Esophagus squamous epithelium (tissue), 5 donors: Measurements from ENCODE around the gene CPED1. TPM values are rescaled to one million over a fixed set of nuclear protein-coding genes. Genes with fewer than 3 reads are reported as not detected.
"Not testable (repeated sequence)": the region's sequence is repeated elsewhere in the genome, so short reads cannot be mapped to it uniquely, and the experiment has no call there.

Experiments
- DNase-seq: peaks from one replicate; lab custom pipeline; 2025; lab: John Stamatoyannopoulos, UW
- H3K27ac ChIP-seq, 4 donors: fragments of 200-600 bp; sonication (generic); one replicate each; pipeline ENCODE4 v1.5.1; 2016 to 2019; ENCODE audit warnings: mild to moderate bottlenecking in 1 of 4
- H3K27me3 ChIP-seq, 4 donors: fragments of 200-600 bp; sonication (generic); 1 replicate in 3 of 4; 2 replicates in 1 of 4; pipeline versions ENCODE4 v1.5.1 to v1.6.0; 2017 to 2021; ENCODE audit warnings: antibody characterized with exemption in 1 of 4
- H3K36me3 ChIP-seq, 3 donors: fragments of 200-600 bp; sonication (generic); one replicate each; pipeline ENCODE4 v1.5.1; 2016 to 2019
- H3K4me1 ChIP-seq, 3 donors: fragments of 200-600 bp; sonication (generic); one replicate each; pipeline ENCODE4 v1.5.1; 2017 to 2019
- H3K4me3 ChIP-seq, 4 donors: fragments of 200-600 bp; sonication (generic); 1 replicate in 3 of 4; 2 replicates in 1 of 4; pipeline ENCODE4 v1.5.1; 2016 to 2019; ENCODE audit warnings: mild to moderate bottlenecking in 2 of 4, moderate library complexity in 1 of 4
- H3K9me3 ChIP-seq, 3 donors: fragments of 200-600 bp; sonication (generic); one replicate each; pipeline ENCODE4 v1.5.1; 2016 to 2019
- POLR2A ChIP-seq, 4 donors: fragments of 450-650 bp; IDR thresholded peaks; one replicate each; pipeline ENCODE4 v1.6.1; 2017; ENCODE audit warnings: antibody characterized with exemption in 4 of 4, mild to moderate bottlenecking in 4 of 4, moderate library complexity in 3 of 4
- WGBS, 2 donors: methylation state at CpG; one replicate each; pipeline ENCODE4 v1.1.5; 2018; 5-methylcytosine and 5-hydroxymethylcytosine counted together
- intact Hi-C: fragments of 100-400 bp; cut with DNase I; formaldehyde crosslinking; loops from one replicate; pipeline ENCODE4 v1.15.0; 2022
- total RNA-seq, 4 donors: library from RNA; depleted of rRNA; stranded (reverse); fragments of >200 nt; gene quantifications; one replicate each; pipeline ENCODE4 v1.1.0, GENCODE V29; 2016
- TF ChIP-seq, protein P1 (sequence below), 6 experiments: fragments of 450-650 bp in 4 of 6; fragments of 200-600 bp in 2 of 6; sonication (generic) in 2 of 6; IDR thresholded peaks; one replicate each; pipeline ENCODE4 v1.5.1; 2016 to 2019; ENCODE audit warnings: antibody characterized with exemption in 6 of 6, mild to moderate bottlenecking in 4 of 6, moderate library complexity in 4 of 6
- donor health status: DM: yes; HTN: yes; CAD: no.

The CPED1 gene
- total RNA-seq, 4 donors from 2014 or later = 0.61 to 6.3 (median 2.3) TPM

DNA sequence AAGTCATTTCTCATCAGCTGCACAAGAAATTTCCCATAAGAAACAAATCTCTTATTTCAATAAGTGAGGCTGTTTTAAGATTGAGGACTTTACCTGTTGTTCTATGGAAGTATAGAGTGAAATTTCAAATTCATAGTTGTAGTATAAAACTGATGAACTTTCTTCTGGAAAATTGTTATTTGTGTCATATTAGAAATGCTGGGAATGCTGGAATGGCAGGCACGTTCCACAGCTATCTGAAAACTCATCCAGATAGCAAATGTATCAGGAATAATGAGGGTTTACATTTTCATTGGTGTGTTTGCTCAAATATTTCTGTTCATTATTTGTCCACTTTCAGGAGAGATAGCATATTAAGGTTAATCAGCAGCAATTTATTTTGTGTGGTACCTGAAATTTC lies 40.8 kb downstream of the CPED1 start:
- Histone ChIP-seq H3K27ac (no peak overlapping the region), H3K9me3 (no peaks in the 10 kb centered on the region), H3K36me3 (no peaks in the 10 kb centered on the region), H3K4me1 (peaks cover 0 to 7% (median 0%) of the 10 kb centered on the region in 3 donors), H3K27me3 (no peaks in the 10 kb centered on the region), H3K4me3 (no peak overlapping the region)
- WGBS, 2 donors = 64 to 68% methylated on average over 1 of the region's 1 CpG
- intact Hi-C loops = no loop called here
- TF ChIP-seq, protein P1, sequence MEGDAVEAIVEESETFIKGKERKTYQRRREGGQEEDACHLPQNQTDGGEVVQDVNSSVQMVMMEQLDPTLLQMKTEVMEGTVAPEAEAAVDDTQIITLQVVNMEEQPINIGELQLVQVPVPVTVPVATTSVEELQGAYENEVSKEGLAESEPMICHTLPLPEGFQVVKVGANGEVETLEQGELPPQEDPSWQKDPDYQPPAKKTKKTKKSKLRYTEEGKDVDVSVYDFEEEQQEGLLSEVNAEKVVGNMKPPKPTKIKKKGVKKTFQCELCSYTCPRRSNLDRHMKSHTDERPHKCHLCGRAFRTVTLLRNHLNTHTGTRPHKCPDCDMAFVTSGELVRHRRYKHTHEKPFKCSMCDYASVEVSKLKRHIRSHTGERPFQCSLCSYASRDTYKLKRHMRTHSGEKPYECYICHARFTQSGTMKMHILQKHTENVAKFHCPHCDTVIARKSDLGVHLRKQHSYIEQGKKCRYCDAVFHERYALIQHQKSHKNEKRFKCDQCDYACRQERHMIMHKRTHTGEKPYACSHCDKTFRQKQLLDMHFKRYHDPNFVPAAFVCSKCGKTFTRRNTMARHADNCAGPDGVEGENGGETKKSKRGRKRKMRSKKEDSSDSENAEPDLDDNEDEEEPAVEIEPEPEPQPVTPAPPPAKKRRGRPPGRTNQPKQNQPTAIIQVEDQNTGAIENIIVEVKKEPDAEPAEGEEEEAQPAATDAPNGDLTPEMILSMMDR (IDR thresholded peaks at IDR 0.05) = no peak
- TF ChIP-seq POLR2A (IDR thresholded peaks at IDR 0.05) = no peak
- DNase-seq = no peak

DNA sequence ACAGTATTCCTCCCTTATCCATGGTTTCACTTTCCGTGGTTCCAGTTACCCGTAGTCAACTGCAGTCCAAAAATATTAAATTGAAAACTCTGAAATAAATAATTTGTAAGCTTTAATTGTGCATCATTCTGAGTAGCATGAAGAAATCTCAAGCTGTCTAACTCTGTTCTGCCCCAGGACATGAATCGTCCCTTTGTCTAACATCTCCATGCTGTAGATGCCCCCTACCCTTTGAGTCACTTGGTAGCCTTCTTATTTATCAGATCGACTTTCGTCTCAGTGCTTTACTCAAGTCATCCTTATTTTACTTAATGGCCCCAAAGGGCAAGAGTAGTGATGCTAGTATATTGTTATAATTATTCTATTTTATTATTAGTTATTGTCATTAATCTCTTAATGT lies 41.8 kb downstream of the CPED1 start:
- Histone ChIP-seq H3K4me1 (no peaks in the 10 kb centered on the region), H3K27me3 (no peaks in the 10 kb centered on the region), H3K27ac (no peak overlapping the region), H3K4me3 (no peak overlapping the region), H3K9me3 (no peaks in the 10 kb centered on the region), H3K36me3 (no peaks in the 10 kb centered on the region)
- WGBS, 2 donors = 86 to 95% methylated on average over 5 of the region's 5 CpGs
- intact Hi-C loops = no loop called here
- no peak for DNase-seq
- TF ChIP-seq, protein P1 (IDR thresholded peaks at IDR 0.05) = no peak
- TF ChIP-seq POLR2A (IDR thresholded peaks at IDR 0.05) = no peak

DNA sequence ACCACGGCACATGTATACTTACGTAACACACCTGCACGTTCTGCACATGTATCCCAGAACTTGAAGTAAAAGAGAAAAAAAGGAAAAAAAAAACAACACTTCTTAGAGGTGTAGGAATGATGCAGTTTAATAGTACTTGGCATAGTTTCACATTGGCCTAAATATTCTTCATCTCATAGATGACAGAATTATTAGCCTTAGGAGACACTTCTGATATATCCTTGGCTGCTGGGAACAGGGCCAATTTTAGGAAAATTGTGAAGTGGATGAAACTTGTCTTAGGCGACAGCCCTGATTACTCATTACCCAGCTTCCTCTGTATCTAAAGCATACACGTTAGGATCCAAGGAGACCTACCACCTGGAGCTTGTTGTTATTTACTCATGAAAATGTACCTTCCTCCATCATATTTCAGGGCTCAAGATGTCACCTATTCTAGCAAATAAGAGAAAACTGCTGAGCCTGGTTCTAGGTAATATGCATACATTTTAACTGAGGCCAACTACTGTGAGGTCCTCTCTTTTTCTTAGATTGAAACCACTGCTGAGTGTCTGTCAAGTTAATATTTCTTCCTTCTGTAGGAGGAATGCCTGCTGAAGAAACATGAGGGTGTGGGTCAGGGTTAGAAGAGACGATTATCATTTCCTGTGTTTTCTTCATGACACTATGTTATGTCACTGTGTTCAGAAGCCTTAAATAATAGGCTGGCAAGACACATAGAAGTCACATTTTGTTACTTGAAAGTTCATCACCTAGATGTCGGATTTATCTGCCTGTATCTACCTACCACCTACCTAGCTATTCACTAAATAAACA lies 44.3 kb downstream of the CPED1 start:
- Histone ChIP-seq H3K36me3 (no peaks in the 10 kb centered on the region), H3K4me1 (no peaks in the 10 kb centered on the region), H3K27ac (no peak overlapping the region), H3K4me3 (no peak overlapping the region), H3K9me3 (no peaks in the 10 kb centered on the region), H3K27me3 (no peaks in the 10 kb centered on the region)
- 56 to 57% methylated on average over 7 of the region's 7 CpGs for WGBS, 2 donors
- intact Hi-C loops = no loop called here
- no peak for TF ChIP-seq POLR2A (IDR thresholded peaks at IDR 0.05)
- TF ChIP-seq, protein P1 (IDR thresholded peaks at IDR 0.05) = no peak
- no peak for DNase-seq

DNA sequence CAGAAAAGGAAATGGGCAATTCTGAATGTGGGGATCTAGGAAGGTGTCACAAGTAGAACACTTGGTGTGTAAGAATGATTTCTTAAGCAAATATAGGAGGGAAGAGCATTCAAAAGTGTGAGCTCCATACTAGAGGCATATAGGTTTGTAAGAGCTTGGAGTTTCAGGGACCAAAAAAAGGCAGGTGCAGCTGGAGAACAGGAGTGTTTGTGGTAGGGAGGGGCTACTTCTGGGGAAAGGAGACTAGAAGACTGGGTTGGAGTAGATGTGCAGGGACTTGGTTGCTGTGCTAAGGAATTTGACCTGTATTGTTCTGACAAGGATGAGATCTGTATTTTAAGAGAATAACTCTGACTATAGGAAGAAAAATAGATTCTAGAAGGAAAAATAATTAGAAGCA lies 46.4 kb downstream of the CPED1 start:
- Histone ChIP-seq H3K27me3 (no peaks in the 10 kb centered on the region), H3K27ac (no peak overlapping the region), H3K4me3 (no peak overlapping the region), H3K36me3 (no peaks in the 10 kb centered on the region), H3K9me3 (no peaks in the 10 kb centered on the region), H3K4me1 (no peaks in the 10 kb centered on the region)
- intact Hi-C loops = no loop called here
- no peak for DNase-seq
- TF ChIP-seq, protein P1 (IDR thresholded peaks at IDR 0.05) = no peak
- no peak for TF ChIP-seq POLR2A (IDR thresholded peaks at IDR 0.05)

DNA sequence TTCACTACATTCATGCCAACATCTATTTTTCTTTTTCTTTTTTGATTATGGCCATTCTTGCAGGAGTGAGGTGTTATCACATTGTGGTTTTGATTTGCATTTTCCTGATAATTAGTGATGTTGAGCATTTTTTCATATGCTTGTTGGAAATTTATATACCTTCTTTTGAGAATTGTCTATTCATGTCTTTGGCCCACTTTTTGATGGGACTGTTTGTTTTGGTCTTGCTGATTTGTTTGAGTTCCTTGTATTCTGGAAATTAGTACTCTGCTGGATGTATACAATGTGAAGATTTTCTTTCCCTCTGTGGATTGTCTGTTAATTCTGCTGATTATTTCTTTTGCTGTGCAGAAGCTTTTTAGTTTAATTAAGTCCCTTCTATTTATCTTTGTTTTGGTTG lies 48.3 kb downstream of the CPED1 start:
- H3K4me3 ChIP-seq, intact Hi-C loops, H3K36me3 ChIP-seq, H3K4me1 ChIP-seq, H3K27ac ChIP-seq, H3K27me3 ChIP-seq, H3K9me3 ChIP-seq, DNase-seq: not testable (repeated sequence)

DNA sequence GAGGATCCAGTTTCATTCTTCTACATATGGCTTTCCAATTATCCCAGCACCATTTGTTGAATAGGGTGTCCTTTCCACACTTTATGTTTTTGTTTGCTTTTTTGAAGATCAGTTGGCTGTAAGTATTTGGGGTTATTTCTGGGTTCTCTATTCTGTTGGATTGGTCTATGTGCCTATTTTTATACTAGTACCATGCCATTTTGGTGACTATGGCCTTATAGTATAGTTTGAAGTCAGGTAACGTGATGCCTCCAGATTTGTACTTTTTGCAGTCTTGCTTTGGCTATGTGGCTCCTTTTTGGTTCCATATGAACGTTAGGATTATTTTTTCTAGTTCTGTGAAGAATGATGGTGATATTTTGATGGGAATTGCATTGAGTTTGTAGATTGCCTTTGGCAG lies 48.8 kb downstream of the CPED1 start:
- WGBS, 2 donors = 62 to 74% methylated on average over 2 of the region's 2 CpGs
- H3K9me3 ChIP-seq, intact Hi-C loops, DNase-seq, H3K27ac ChIP-seq, H3K27me3 ChIP-seq, H3K4me3 ChIP-seq, H3K4me1 ChIP-seq, H3K36me3 ChIP-seq: not testable (repeated sequence)
